Hair follicle dermal papilla cell (primary cell): ENCODE measurements around the gene TNFRSF18. TPM values are rescaled to one million over a fixed set of nuclear protein-coding genes. Genes with fewer than 3 reads are reported as not detected.

ENCODE experiments used
- small RNA-seq: library from RNA; depleted of rRNA; stranded (forward); fragments of <200 nt; gene quantifications from one replicate; pipeline ENCODE3, GENCODE V24; 2012
- total RNA-seq: library from RNA; depleted of rRNA; stranded (reverse); fragments of >200 nt; gene quantifications from 2 replicates; pipeline ENCODE4 v1.2.3, GENCODE V29; 2012

The TNFRSF18 gene, protein sequence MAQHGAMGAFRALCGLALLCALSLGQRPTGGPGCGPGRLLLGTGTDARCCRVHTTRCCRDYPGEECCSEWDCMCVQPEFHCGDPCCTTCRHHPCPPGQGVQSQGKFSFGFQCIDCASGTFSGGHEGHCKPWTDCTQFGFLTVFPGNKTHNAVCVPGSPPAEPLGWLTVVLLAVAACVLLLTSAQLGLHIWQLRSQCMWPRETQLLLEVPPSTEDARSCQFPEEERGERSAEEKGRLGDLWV
- 0.16 TPM in 1 of 2 replicates, not detected in the other for total RNA-seq

DNA sequence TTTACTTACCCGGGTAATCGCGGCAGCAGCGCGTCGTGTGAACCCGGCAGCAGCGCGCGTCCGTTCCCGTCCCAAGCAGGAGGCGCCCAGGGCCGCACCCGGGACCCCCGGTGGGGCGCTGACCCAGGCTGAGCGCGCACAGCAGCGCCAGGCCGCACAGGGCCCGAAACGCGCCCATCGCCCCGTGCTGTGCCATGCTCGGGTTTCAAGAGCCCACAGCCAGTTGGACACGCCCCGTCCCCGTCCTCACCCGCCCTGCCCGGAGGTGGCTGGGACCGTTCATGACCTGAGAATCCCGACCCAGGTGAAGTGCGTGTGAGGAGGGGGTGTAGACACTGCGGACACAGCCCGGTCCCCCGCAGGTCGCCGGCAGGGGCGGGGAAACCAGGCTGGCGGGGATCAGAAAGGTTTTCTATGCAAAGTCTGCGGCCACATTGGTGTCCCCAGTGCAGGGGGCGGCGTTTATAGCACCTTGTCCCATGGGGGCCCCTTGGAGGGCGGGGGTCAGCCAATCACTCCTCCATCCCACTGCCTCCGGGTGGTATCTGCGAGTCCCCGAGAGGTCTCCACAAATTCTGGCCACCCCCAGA is at the start of gene TNFRSF18:
TNFRSF18 (minus strand) TSS at position 217 of the 590 bp plus-strand sequence; CDS start at position 196, 21 bp downstream.

GRCh38 chr1:1246577-1247340 is 40.4 kb upstream of the TNFRSF18 start, which contains the start of gene C1QTNF12:
C1QTNF12 (minus strand) TSS chr1:1246722; CDS start chr1:1246690, 32 bp downstream.

DNA sequence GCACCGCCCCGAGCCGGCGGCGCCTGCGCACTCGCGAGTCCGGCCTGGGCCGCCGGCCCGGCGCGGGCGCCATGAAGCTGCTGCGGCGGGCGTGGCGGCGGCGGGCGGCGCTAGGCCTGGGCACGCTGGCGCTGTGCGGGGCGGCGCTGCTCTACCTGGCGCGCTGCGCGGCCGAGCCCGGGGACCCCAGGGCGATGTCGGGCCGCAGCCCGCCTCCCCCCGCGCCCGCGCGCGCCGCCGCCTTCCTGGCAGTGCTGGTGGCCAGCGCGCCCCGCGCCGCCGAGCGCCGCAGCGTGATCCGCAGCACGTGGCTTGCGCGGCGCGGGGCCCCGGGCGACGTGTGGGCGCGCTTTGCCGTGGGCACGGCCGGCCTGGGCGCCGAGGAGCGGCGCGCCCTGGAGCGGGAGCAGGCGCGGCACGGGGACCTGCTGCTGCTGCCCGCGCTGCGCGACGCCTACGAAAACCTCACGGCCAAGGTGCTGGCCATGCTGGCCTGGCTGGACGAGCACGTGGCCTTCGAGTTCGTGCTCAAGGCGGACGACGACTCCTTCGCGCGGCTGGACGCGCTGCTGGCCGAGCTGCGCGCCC is 25.9 kb upstream of the TNFRSF18 start, which contains the start of gene B3GALT6:
B3GALT6 (plus strand) TSS at position 30 of the 588 bp plus-strand sequence; CDS start at position 72, 42 bp downstream.

DNA sequence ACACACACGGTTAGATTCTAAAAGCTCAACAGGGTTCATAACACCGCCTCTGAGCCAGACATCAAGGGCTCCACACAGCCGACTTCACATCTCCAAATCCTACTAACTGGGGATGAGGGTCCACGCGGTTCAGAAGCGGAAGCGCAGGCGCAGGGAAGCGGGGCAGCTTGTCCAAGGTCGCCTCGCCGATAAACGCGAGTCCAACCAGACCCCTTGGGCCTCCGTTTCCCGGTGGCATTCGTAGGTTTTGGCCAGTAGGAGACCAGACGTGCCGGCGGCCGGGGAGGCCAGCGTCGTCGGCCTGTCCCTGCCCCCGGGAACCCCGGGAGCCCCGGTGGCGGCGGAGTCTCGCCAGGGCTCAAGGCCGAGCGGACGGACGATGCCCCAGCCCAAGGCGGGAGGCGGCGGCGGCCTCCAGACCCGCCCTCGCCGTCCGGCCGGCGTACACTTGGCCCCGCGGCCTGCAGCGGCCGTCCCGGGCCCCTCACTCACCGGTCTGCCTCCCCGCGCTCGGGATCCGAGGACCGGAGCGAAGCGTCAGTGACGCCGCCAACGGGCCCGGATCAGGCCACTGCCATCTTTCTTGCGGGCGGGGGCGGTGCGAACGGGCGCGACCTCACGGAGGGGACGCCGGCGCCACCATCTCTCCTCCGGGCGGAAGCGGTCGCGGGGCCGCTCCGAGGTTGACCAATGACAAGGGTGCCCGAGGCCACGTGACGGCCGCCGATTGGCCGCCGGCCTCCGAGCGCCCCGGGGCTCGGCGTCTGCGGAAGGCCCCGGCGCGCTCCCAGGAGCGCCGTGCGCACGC is 25.2 kb upstream of the TNFRSF18 start, which contains the start of gene SDF4:
SDF4 (minus strand) TSS at position 602 of the 808 bp plus-strand sequence. CDS start 3,229 bp downstream, outside the sequence.

GRCh38 chr1:1213345-1214265 is 7.2 kb upstream of the TNFRSF18 start, which contains the start of gene TNFRSF4:
TNFRSF4 (minus strand) TSS chr1:1214153; CDS start chr1:1214127, 26 bp downstream.

GRCh38 chr1:1173793-1174415 is 32.5 kb downstream of the TNFRSF18 start, which contains the start of gene TTLL10:
TTLL10 (plus strand) TSS chr1:1173880; CDS start chr1:1179216, 5,336 bp downstream.

Small RNAs within 50 kb of the gene (small RNA-seq; reads per million reads assigned to genes)
- gene MIR200A (4.5 reads per million, percentile 75 among the genes with 10 or more reads in this experiment), gene MIR200B (1.2 reads per million, percentile 23 among the genes with 10 or more reads in this experiment), gene MIR429 (not detected)

Other genes with a start within 250 kb of the TNFRSF18 start
- 50.6 and 52.7 TPM in 2 replicates for gene NOC2L, start 247.3 kb downstream of the TNFRSF18 start, total RNA-seq
- 6.3 and 7.3 TPM in 2 replicates for gene KLHL17, start 246.0 kb downstream of the TNFRSF18 start, total RNA-seq
- 0.49 and 0.65 TPM in 2 replicates for gene PLEKHN1, start 240.1 kb downstream of the TNFRSF18 start, total RNA-seq
- gene PERM1, start 224.5 kb downstream of the TNFRSF18 start, total RNA-seq: not detected in 2 replicates
- 0.49 and 1.3 TPM in 2 replicates for gene HES4, start 206.5 kb downstream of the TNFRSF18 start, total RNA-seq
- gene ISG15, start 193.1 kb downstream of the TNFRSF18 start, total RNA-seq: 97.5 and 108 TPM in 2 replicates
- gene AGRN, start 186.5 kb downstream of the TNFRSF18 start, total RNA-seq: 35.6 and 51.6 TPM in 2 replicates
- gene RNF223, start 132.3 kb downstream of the TNFRSF18 start, total RNA-seq: not detected in 2 replicates
- gene C1orf159, start 90.5 kb downstream of the TNFRSF18 start, total RNA-seq: 9.2 and 12.3 TPM in 2 replicates
- not detected in 2 replicates for gene TTLL10, start 32.7 kb downstream of the TNFRSF18 start, total RNA-seq
- 0.24 TPM in 1 of 2 replicates, not detected in the other for gene TNFRSF4, start 7.6 kb upstream of the TNFRSF18 start, total RNA-seq
- gene SDF4, start 25.4 kb upstream of the TNFRSF18 start, total RNA-seq: 112 and 134 TPM in 2 replicates
- 34.0 and 34.9 TPM in 2 replicates for gene B3GALT6, start 25.6 kb upstream of the TNFRSF18 start, total RNA-seq
- 0.36 and 1.1 TPM in 2 replicates for gene C1QTNF12, start 40.1 kb upstream of the TNFRSF18 start, total RNA-seq
- gene UBE2J2, start 67.3 kb upstream of the TNFRSF18 start, total RNA-seq: 41.2 and 44.0 TPM in 2 replicates
- 0.97 and 1.3 TPM in 2 replicates for gene SCNN1D, start 73.8 kb upstream of the TNFRSF18 start, total RNA-seq
- 49.7 and 57.1 TPM in 2 replicates for gene ACAP3, start 101.3 kb upstream of the TNFRSF18 start, total RNA-seq
- 21.9 and 27.4 TPM in 2 replicates for gene PUSL1, start 102.0 kb upstream of the TNFRSF18 start, total RNA-seq
- gene INTS11, start 118.1 kb upstream of the TNFRSF18 start, total RNA-seq: 56.1 and 62.1 TPM in 2 replicates
- gene CPTP, start 118.2 kb upstream of the TNFRSF18 start, total RNA-seq: 19.1 and 24.0 TPM in 2 replicates
- 0.32 and 0.36 TPM in 2 replicates for gene TAS1R3, start 124.7 kb upstream of the TNFRSF18 start, total RNA-seq
- 64.8 and 74.8 TPM in 2 replicates for gene DVL1, start 142.8 kb upstream of the TNFRSF18 start, total RNA-seq
- 621 and 684 TPM in 2 replicates for gene MXRA8, start 152.0 kb upstream of the TNFRSF18 start, total RNA-seq
- 37.2 and 56.3 TPM in 2 replicates for gene AURKAIP1, start 168.6 kb upstream of the TNFRSF18 start, total RNA-seq
- 126 and 152 TPM in 2 replicates for gene CCNL2, start 192.7 kb upstream of the TNFRSF18 start, total RNA-seq
- gene MRPL20, start 200.7 kb upstream of the TNFRSF18 start, total RNA-seq: 47.4 and 54.9 TPM in 2 replicates
- gene ANKRD65, start 214.7 kb upstream of the TNFRSF18 start, total RNA-seq: 0.81 and 0.85 TPM in 2 replicates
- gene VWA1, start 229.1 kb upstream of the TNFRSF18 start, total RNA-seq: 2.4 and 3.4 TPM in 2 replicates
- gene ATAD3C, start 243.1 kb upstream of the TNFRSF18 start, total RNA-seq: under 0.01 TPM in 2 replicates